Nucleus accumbens (tissue), 56 donors: ENCODE results near the gene FAM83D.

Experiments used
- DNase-seq, 56 donors: peaks; one replicate each; lab custom pipeline; 2025; lab: John Stamatoyannopoulos, UW

FAM83D gene

GRCh38 chr20:38894091-38894847, 31.9 kb upstream of the FAM83D start:
- peak in 12 of 56 donors; percentile 57 to 84 (median 70) for DNase-seq

GRCh38 chr20:38895098-38895949, 30.9 kb upstream of the FAM83D start:
- DNase-seq, result no peak

GRCh38 chr20:38896009-38896594, 30.1 kb upstream of the FAM83D start:
- DNase-seq, result no peak

- no peak for DNase-seq
These were observed 28.9 kb upstream of the FAM83D start for GRCh38 chr20:38897267-38897666.

GRCh38 chr20:38900606-38901005, 25.6 kb upstream of the FAM83D start:
- DNase-seq, result peak in 1 of 56 donors; percentile 15

GRCh38 chr20:38902601-38903000, 23.6 kb upstream of the FAM83D start:
- no peak for DNase-seq

- no peak for DNase-seq
These were observed 22.9 kb upstream of the FAM83D start for GRCh38 chr20:38903335-38903734.

GRCh38 chr20:38905375-38905774, 20.8 kb upstream of the FAM83D start:
- no peak for DNase-seq

GRCh38 chr20:38907918-38908677, 18.1 kb upstream of the FAM83D start:
- no peak for DNase-seq

- DNase-seq, result no peak
These were observed 10.9 kb upstream of the FAM83D start for GRCh38 chr20:38915355-38915754.

- no peak for DNase-seq
These were observed 8.6 kb upstream of the FAM83D start for GRCh38 chr20:38917657-38918056.

- no peak for DNase-seq
These were observed 8.0 kb upstream of the FAM83D start for GRCh38 chr20:38918172-38918571.

GRCh38 chr20:38919683-38920082, 6.5 kb upstream of the FAM83D start:
- DNase-seq, result peak in 2 of 56 donors; percentile 8 to 24

- DNase-seq, result no peak
These were observed 5.8 kb upstream of the FAM83D start for GRCh38 chr20:38920411-38920810.

- no peak for DNase-seq
These were observed 5.4 kb upstream of the FAM83D start for GRCh38 chr20:38920851-38921250.

- DNase-seq, result no peak
These were observed 1.5 kb upstream of the FAM83D start for GRCh38 chr20:38924718-38925117.

- DNase-seq, result no peak
These were observed 858 bp downstream of the FAM83D start for GRCh38 chr20:38926934-38927616.

- no peak for DNase-seq
These were observed 1.8 kb downstream of the FAM83D start for GRCh38 chr20:38927902-38928578.

GRCh38 chr20:38930242-38930569, 4.0 kb downstream of the FAM83D start:
- DNase-seq, result no peak

GRCh38 chr20:38931984-38932383, 5.8 kb downstream of the FAM83D start:
- no peak for DNase-seq
